RWPE2 (cell line): ENCODE results near the gene TSEN15.

Experiments used
- ATAC-seq: fragments of 200-7000 bp; cut with Tn5 transposase; 3 replicates; pipeline ENCODE4 v1.9.1; 2021; ENCODE audit warnings: low read depth
- DNase-seq: peaks from one replicate; pipeline ENCODE4 v3.0.0-alpha.2; 2020; ENCODE audit warnings: low spot score
- H3K27ac ChIP-seq: fragments of 450-650 bp; 2 replicates; pipeline ENCODE4 v1.5.1; 2017; ENCODE audit warnings: mild to moderate bottlenecking; ENCODE audit not compliant: poor library complexity, severe bottlenecking
- H3K27me3 ChIP-seq: fragments of 250-450 bp; sonication (Bioruptor Pico); 2 replicates; pipeline ENCODE4 v1.5.1; 2021; ENCODE audit warnings: mild to moderate bottlenecking, moderate library complexity; ENCODE audit not compliant: insufficient read depth, poor library complexity, severe bottlenecking
- H3K36me3 ChIP-seq: fragments of 250-450 bp; sonication (Bioruptor Pico); 2 replicates; pipeline ENCODE4 v1.5.1; 2020; ENCODE audit warnings: low read depth, mild to moderate bottlenecking, moderate library complexity
- H3K4me1 ChIP-seq: fragments of 250-450 bp; sonication (Bioruptor Pico); 2 replicates; pipeline ENCODE4 v1.5.1; 2021; ENCODE audit warnings: mild to moderate bottlenecking, moderate library complexity; ENCODE audit not compliant: insufficient read depth, poor library complexity, severe bottlenecking
- H3K4me3 ChIP-seq: fragments of 250-450 bp; sonication (Bioruptor Pico); 2 replicates; pipeline ENCODE4 v1.5.1; 2021; ENCODE audit warnings: mild to moderate bottlenecking, moderate library complexity; ENCODE audit not compliant: severe bottlenecking
- H3K9me3 ChIP-seq: fragments of 250-450 bp; sonication (Bioruptor Pico); 2 replicates; pipeline ENCODE4 v1.5.1; 2021; ENCODE audit warnings: mild to moderate bottlenecking, moderate library complexity; ENCODE audit not compliant: severe bottlenecking
- TF ChIP-seq, protein P1 (sequence below): fragments of 450-650 bp; IDR thresholded peaks from one replicate; pipeline ENCODE4 v1.5.1; 2017; ENCODE audit warnings: mild to moderate bottlenecking, moderate library complexity; ENCODE audit not compliant: poor library complexity, severe bottlenecking

Gene TSEN15

DNA sequence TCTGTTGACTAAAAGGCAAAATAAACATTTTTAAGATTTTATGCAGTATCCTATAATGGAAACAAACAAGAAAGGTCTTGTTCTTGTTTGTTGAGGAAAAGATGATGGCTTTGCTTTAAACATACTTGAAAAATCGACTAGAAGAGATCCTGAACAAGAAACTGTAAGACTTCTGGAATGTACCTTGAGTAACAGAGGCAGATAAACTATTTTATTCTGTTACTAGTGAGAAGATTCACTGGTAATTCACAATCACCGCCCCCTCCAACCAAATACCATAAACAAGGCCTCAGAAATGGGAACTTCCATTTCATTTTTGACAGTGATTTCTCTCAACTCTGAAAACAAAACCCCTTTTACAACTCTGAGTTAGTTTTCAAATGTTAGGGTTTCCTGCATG, 18.1 kb downstream of the TSEN15 start:
- no peaks in the 10 kb centered on the region for H3K27me3 ChIP-seq
- H3K9me3 ChIP-seq, result no peaks in the 10 kb centered on the region
- TF ChIP-seq, protein P1, sequence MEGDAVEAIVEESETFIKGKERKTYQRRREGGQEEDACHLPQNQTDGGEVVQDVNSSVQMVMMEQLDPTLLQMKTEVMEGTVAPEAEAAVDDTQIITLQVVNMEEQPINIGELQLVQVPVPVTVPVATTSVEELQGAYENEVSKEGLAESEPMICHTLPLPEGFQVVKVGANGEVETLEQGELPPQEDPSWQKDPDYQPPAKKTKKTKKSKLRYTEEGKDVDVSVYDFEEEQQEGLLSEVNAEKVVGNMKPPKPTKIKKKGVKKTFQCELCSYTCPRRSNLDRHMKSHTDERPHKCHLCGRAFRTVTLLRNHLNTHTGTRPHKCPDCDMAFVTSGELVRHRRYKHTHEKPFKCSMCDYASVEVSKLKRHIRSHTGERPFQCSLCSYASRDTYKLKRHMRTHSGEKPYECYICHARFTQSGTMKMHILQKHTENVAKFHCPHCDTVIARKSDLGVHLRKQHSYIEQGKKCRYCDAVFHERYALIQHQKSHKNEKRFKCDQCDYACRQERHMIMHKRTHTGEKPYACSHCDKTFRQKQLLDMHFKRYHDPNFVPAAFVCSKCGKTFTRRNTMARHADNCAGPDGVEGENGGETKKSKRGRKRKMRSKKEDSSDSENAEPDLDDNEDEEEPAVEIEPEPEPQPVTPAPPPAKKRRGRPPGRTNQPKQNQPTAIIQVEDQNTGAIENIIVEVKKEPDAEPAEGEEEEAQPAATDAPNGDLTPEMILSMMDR, result no peak
- no peak overlapping the region for H3K4me3 ChIP-seq
- H3K27ac ChIP-seq, result no peak overlapping the region
- peaks cover 56% of the 10 kb centered on the region for H3K36me3 ChIP-seq
- ATAC-seq (no peak), DNase-seq (no peak)
- H3K4me1 ChIP-seq, result no peaks in the 10 kb centered on the region

DNA sequence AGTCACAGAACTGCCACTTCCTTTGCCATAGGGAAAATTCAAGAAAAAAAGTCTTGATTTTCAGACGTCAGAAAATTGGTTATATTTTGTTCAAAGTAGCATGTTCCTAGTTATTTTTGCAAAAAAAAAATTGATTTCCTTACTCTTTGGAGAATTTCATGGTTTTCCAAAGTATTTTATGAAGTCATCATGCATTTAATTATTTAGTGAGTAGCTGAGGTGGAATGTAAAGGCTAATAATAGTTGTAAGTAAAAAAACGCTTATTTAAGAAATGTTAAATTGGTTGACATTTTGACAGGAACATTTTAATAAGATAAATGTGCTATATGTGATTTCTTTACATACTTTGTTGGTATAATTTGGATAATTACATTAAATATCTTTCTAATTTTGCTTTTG, 20.8 kb downstream of the TSEN15 start:
- Histone ChIP-seq H3K4me1 (no peaks in the 10 kb centered on the region), H3K9me3 (no peaks in the 10 kb centered on the region), H3K4me3 (no peak overlapping the region), H3K36me3 (peaks cover 29% of the 10 kb centered on the region), H3K27ac (no peak overlapping the region), H3K27me3 (no peaks in the 10 kb centered on the region)
- ATAC-seq, result no peak
- DNase-seq, result no peak
- TF ChIP-seq, protein P1, result no peak

DNA sequence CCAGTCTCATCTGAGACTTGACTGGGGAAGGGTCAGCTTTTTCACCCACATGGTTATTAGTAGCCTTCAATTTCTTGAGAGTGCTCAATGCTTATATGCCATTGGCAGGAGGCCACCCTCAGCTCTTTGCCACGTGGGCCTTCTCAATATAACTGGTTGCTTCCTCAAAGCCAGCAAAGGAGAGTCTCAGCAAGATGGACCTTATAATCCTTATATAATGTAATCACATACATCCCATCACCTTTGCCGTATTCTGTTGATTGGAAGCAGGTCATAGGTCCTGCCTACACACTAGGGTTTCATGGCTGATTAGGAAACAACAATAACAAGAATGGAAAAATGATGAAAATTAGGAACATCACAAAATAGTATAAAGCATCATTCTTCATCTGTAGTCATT, 22.9 kb downstream of the TSEN15 start:
- peaks cover 20% of the 10 kb centered on the region for H3K36me3 ChIP-seq
- ATAC-seq, result no peak
- no peak overlapping the region for H3K27ac ChIP-seq

GRCh38 chr1:184075055-184076029, 23.8 kb downstream of the TSEN15 start:
- Histone ChIP-seq H3K4me3 (no peak overlapping the region), H3K36me3 (peaks cover 12% of the 10 kb centered on the region), H3K27ac (no peak overlapping the region), H3K27me3 (no peaks in the 10 kb centered on the region), H3K4me1 (no peaks in the 10 kb centered on the region), H3K9me3 (no peaks in the 10 kb centered on the region)
- DNase-seq (no peak), ATAC-seq (peak; percentile 62; the same call in 2 of the 3 replicates)
- TF ChIP-seq, protein P1, result peak; percentile 82

More for the DNA sequence above, 22.9 kb downstream of the TSEN15 start:
- Histone ChIP-seq H3K27me3 (no peaks in the 10 kb centered on the region), H3K4me3 (no peak overlapping the region), H3K4me1 (no peaks in the 10 kb centered on the region), H3K9me3 (no peaks in the 10 kb centered on the region)
- no peak for DNase-seq
- TF ChIP-seq, protein P1, result no peak
